Type B pancreatic cell (in vitro differentiated cells): Measurements from ENCODE around the gene ALPG. TPM values are rescaled to one million over a fixed set of nuclear protein-coding genes. Genes with fewer than 3 reads are reported as not detected.
A peak's percentile ranks its signal among the peaks of the same experiment; 100 is the strongest.

Experiments used
- DNase-seq: peaks from one replicate; pipeline ENCODE4 v3.0.0; 2021; ENCODE audit warnings: mixed read lengths; ENCODE audit not compliant: unreplicated experiment; ENCODE audit errors: extremely low spot score
- H3K27ac Mint-ChIP-seq: 2 replicates; pipeline ENCODE4 v1.8.0; 2021; ENCODE audit warnings: mild to moderate bottlenecking, mixed read lengths
- H3K27me3 Mint-ChIP-seq: 2 replicates; pipeline ENCODE4 v1.8.0; 2021; ENCODE audit warnings: mixed read lengths
- H3K36me3 Mint-ChIP-seq: 2 replicates; pipeline ENCODE4 v1.8.0; 2021; ENCODE audit warnings: mixed read lengths
- H3K4me1 Mint-ChIP-seq: one replicate; pipeline ENCODE4 v1.8.0; 2021; ENCODE audit warnings: mixed read lengths; ENCODE audit not compliant: unreplicated experiment
- H3K4me3 Mint-ChIP-seq: 2 replicates; pipeline ENCODE4 v1.8.0; 2021; ENCODE audit warnings: mild to moderate bottlenecking, mixed read lengths
- H3K9me3 Mint-ChIP-seq: 2 replicates; pipeline ENCODE4 v1.8.0; 2021; ENCODE audit warnings: mixed read lengths
- total RNA-seq: library from RNA; stranded (reverse); gene quantifications from 2 replicates; pipeline ENCODE4 v1.2.1, GENCODE V29; 2021; ENCODE audit warnings: low replicate concordance
- TF ChIP-seq, protein P1 (sequence below): fragments of 200-600 bp; sonication (generic); conservative IDR thresholded peaks from 2 replicates; pipeline ENCODE4 v1.5.0; 2021; ENCODE audit warnings: antibody characterized with exemption, mild to moderate bottlenecking

Gene ALPG
- total RNA-seq, 1 donor from 2014 or later: 0.14 TPM

DNA sequence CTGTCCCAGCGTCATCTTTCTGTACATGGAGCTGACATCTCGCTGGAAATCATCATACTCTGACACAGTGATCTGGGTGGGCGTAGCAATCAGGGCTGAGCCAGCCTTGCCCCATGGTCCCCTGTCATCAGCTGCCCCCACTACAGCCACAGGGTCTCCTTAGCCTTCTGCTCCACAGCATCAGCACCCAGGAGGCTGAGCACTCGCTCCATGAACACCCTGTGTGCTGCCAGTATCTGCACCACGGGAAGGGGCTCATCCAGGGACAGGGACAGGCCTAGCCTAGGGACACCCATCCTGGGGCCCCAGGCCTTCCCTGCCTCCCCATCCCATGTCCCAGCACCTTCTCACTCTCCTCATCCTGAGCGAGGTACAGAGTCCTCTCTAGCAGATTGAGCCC, 11.4 kb downstream of the ALPG start:
- Mint-ChIP-seq H3K4me1 (peaks cover 4% of the 10 kb centered on the region), H3K27ac (no peak overlapping the region), H3K4me3 (peak overlapping the region; percentile 87), H3K36me3 (peaks cover 8% of the 10 kb centered on the region), H3K27me3 (peaks cover 87% of the 10 kb centered on the region), H3K9me3 (peaks cover 4% of the 10 kb centered on the region)
- DNase-seq: no peak
- TF ChIP-seq, protein P1, sequence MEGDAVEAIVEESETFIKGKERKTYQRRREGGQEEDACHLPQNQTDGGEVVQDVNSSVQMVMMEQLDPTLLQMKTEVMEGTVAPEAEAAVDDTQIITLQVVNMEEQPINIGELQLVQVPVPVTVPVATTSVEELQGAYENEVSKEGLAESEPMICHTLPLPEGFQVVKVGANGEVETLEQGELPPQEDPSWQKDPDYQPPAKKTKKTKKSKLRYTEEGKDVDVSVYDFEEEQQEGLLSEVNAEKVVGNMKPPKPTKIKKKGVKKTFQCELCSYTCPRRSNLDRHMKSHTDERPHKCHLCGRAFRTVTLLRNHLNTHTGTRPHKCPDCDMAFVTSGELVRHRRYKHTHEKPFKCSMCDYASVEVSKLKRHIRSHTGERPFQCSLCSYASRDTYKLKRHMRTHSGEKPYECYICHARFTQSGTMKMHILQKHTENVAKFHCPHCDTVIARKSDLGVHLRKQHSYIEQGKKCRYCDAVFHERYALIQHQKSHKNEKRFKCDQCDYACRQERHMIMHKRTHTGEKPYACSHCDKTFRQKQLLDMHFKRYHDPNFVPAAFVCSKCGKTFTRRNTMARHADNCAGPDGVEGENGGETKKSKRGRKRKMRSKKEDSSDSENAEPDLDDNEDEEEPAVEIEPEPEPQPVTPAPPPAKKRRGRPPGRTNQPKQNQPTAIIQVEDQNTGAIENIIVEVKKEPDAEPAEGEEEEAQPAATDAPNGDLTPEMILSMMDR: no peak

DNA sequence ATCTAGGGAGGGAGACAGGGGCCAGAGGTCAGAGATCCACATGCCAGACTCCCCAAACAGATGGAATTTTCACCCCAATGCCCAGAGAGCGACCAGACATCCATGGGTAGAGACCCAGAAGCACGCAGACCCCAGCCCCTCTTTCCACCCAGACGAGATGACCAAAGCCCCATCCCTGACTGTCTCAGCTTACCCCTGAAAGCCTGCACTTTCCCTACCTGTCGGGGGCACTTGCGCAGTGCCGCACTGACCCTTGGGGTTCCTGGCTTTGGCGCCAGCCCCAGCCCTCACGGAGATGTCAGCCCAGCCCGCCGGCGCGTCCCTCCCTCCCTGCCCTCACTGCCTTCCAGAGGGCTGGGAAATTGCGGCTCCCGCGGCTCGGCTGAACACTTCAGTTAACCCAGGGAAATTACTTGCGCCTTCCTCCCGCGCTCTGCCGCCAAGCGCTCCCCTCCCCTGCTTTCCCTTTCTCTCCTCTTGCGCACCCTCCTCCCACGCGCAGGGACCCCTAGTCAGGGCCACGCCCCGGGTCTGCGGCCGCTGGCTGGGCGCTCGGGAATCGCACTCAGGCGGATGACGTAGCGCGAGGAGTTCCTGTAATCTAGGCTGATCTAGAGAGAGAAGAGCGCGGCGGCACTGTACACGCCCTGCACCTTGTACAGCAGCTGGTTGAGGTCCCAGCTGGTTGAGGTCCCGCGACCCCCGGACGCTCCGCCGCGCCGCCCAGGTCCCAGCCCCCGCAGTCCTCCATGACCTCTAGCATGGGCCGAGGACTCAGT, 12.0 kb downstream of the ALPG start:
- H3K36me3 Mint-ChIP-seq: peaks cover 8% of the 10 kb centered on the region
- H3K4me3 Mint-ChIP-seq: peak overlapping the region; percentile 87

DNA sequence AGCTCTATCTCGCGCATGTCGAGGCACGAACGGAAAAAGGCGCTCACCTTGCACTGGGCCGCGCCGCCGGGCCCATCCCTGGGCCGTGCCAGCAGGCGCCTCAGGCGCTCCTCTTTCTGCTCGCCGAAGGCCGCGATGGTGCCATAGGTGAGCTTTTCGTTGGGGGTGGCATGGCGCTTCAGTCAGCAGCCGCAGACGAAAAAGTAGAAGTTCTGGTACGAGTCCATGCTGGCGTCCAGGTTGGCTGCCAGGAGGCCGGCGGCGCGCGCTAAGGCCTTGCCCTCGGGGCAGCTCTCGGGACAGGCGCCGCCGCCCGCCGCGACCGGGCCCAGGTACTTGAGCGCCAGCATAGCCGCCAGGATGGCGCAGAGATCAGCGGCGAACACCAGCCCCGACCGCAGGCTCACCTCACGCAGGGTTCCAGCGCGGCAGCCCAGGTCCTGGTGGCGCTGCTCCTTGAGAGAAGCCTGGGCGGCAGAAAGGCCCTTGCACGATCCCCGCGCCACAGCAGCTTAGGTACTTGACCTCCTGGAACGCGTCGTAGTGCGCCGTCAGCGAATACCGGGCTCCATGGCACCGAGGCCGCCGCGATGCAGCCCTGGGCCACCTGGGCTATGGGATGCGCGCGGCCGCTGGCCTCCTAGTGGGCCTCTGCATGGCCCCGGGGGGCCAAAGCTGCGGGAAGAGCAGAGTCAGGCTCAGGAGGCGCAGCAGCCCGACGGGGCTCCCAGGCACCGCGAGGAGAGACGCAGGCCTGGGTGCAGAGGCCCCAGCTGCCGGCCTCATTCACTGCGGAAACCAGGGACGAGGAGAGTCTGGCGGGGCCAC, 12.8 kb downstream of the ALPG start:
- peaks cover 8% of the 10 kb centered on the region for H3K36me3 Mint-ChIP-seq
- peaks cover 4% of the 10 kb centered on the region for H3K4me1 Mint-ChIP-seq
- TF ChIP-seq, protein P1: no peak
- DNase-seq: no peak
- peak overlapping the region; percentile 87 for H3K4me3 Mint-ChIP-seq
- peaks cover 88% of the 10 kb centered on the region for H3K27me3 Mint-ChIP-seq
- peaks cover 4% of the 10 kb centered on the region for H3K9me3 Mint-ChIP-seq
- H3K27ac Mint-ChIP-seq: peak overlapping the region; percentile 58

More for the DNA sequence above, 12.0 kb downstream of the ALPG start:
- peaks cover 4% of the 10 kb centered on the region for H3K4me1 Mint-ChIP-seq
- H3K27ac Mint-ChIP-seq: peak overlapping the region; percentile 58
- peaks cover 4% of the 10 kb centered on the region for H3K9me3 Mint-ChIP-seq
- TF ChIP-seq, protein P1: no peak
- H3K27me3 Mint-ChIP-seq: peaks cover 87% of the 10 kb centered on the region
- DNase-seq: no peak

DNA sequence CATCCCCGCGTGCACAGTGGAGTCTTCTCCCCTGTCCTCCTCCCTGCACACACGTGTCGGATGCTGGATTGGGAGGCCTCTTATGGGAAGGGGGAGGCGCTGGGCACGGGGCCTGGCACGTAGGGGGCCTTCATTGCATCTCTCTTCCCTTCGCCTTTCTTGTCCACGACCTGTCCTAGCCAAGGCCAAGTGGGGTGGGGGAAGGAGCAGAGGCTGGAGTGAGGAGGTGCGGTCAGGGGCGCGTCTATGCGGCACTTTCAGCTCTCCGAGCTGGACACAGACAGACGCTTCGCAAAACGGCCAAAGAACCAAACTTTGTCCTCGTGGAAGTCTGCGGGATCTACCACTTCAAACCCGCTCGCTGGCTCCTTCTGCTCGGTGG, 13.4 kb downstream of the ALPG start:
- H3K27me3 Mint-ChIP-seq: peaks cover 92% of the 10 kb centered on the region
- H3K4me1 Mint-ChIP-seq: peaks cover 4% of the 10 kb centered on the region
- no peak for DNase-seq
- peak overlapping the region; percentile 73 for H3K4me3 Mint-ChIP-seq
- H3K27ac Mint-ChIP-seq: no peak overlapping the region
- H3K9me3 Mint-ChIP-seq: peaks cover 4% of the 10 kb centered on the region
- TF ChIP-seq, protein P1: no peak
- H3K36me3 Mint-ChIP-seq: peaks cover 8% of the 10 kb centered on the region

DNA sequence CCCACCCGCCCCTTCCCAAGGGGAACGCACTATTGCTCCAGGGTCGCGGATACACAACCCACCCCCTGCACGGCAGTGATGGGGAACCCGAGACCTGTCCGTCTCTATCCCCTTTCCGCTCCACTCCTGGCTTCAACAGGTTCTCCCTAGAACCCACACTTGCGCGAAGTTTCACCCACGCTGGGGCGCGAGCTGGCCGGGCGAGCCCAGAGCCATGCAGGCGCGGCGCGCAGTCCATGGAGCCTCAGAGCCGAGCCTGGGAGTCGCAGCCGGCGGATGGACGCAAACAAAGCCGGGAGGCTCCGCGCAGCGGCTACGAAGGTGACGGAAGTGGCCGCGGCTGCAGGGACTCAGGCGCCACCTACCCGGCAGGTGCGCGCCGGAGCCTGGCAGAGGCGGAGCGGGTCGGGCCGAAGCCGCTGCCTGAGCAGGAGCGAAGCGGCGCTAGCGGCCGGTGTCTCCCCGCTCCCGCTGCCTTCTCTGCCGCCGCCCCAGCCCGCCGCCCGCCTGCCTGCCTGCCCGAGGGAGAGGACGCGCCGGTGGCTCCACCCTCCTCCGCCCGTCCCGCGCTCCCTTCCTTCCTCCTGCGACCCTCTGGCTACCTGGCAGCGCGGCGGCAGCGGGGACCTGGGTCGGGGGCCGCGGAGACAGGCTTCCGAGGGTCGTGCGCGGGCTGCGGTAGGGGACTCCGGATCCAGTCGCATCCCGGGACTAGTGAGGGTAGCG, 14.0 kb downstream of the ALPG start:
- TF ChIP-seq, protein P1: no peak
- peaks cover 91% of the 10 kb centered on the region for H3K27me3 Mint-ChIP-seq
- H3K4me1 Mint-ChIP-seq: peaks cover 4% of the 10 kb centered on the region
- H3K27ac Mint-ChIP-seq: no peak overlapping the region
- H3K4me3 Mint-ChIP-seq: peak overlapping the region; percentile 73
- peaks cover 4% of the 10 kb centered on the region for H3K9me3 Mint-ChIP-seq
- H3K36me3 Mint-ChIP-seq: peaks cover 8% of the 10 kb centered on the region
- DNase-seq: no peak
